Activated CD8-positive, alpha-beta memory T cell treated with anti-CD3 and anti-CD28 coated beads for 24 hours (primary cell): Measurements from ENCODE around the gene SHOX.
"Not testable (repeated sequence)": the region's sequence is repeated elsewhere in the genome, so short reads cannot be mapped to it uniquely, and the experiment has no call there.

ENCODE experiments used
- DNase-seq: peaks from one replicate; pipeline ENCODE4 v3.0.0-alpha.2; 2020

Gene SHOX

GRCh38 chrX:630612-631496 is at the start of gene SHOX:
Gene SHOX (plus strand): TSS chrX:630791. CDS start chrX:630898, 107 bp downstream.
- no peak for DNase-seq

GRCh38 chrX:581066-581465 is 49.5 kb upstream of the SHOX start:
- DNase-seq, result no peak

- DNase-seq, result no peak
Observed at GRCh38 chrX:581720-582298, 48.8 kb upstream of the SHOX start.

- DNase-seq, result no peak
Observed at GRCh38 chrX:584572-584971, 46.0 kb upstream of the SHOX start.

GRCh38 chrX:585115-585808 is 45.3 kb upstream of the SHOX start:
- DNase-seq, result no peak

- no peak for DNase-seq
Observed at GRCh38 chrX:586351-586750, 44.2 kb upstream of the SHOX start.

- peak; percentile 7 for DNase-seq
Observed at GRCh38 chrX:589261-589660, 41.3 kb upstream of the SHOX start.

GRCh38 chrX:590693-591404 is 39.7 kb upstream of the SHOX start:
- peak; percentile 13 for DNase-seq

- DNase-seq, result no peak
Observed at GRCh38 chrX:599837-600715, 30.5 kb upstream of the SHOX start.

- DNase-seq, result not testable (repeated sequence)
Observed at GRCh38 chrX:603029-603428, 27.6 kb upstream of the SHOX start.

GRCh38 chrX:604616-605015 is 26.0 kb upstream of the SHOX start:
- DNase-seq, result not testable (repeated sequence)

- DNase-seq, result not testable (repeated sequence)
Observed at GRCh38 chrX:608088-608487, 22.5 kb upstream of the SHOX start.

GRCh38 chrX:614136-614535 is 16.5 kb upstream of the SHOX start:
- DNase-seq, result no peak

- no peak for DNase-seq
Observed at GRCh38 chrX:617401-617800, 13.2 kb upstream of the SHOX start.

- DNase-seq, result no peak
Observed at GRCh38 chrX:617891-618290, 12.7 kb upstream of the SHOX start.

- DNase-seq, result not testable (repeated sequence)
Observed at GRCh38 chrX:618304-618703, 12.3 kb upstream of the SHOX start.

GRCh38 chrX:618761-619450 is 11.7 kb upstream of the SHOX start:
- DNase-seq, result no peak

GRCh38 chrX:619451-619811 is 11.2 kb upstream of the SHOX start:
- peak; percentile 30 for DNase-seq

GRCh38 chrX:619812-620531 is 10.6 kb upstream of the SHOX start:
- DNase-seq, result peak; percentile 37

- DNase-seq, result no peak
Observed at GRCh38 chrX:621705-622503, 8.7 kb upstream of the SHOX start.
